Activated naive CD8-positive, alpha-beta T cell treated with anti-CD3 and anti-CD28 coated beads for 36 hours (primary cell): ENCODE data around the gene PLEKHO1. TPM values are rescaled to one million over a fixed set of nuclear protein-coding genes. Genes with fewer than 3 reads are reported as not detected.
"Not testable (repeated sequence)": the region's sequence is repeated elsewhere in the genome, so short reads cannot be mapped to it uniquely, and the experiment has no call there.

ENCODE experiments used
- DNase-seq: peaks from one replicate; pipeline ENCODE4 v3.0.0; 2021
- H3K27ac Mint-ChIP-seq: one replicate; pipeline ENCODE4 v1.8.0; 2022; ENCODE audit warnings: mild to moderate bottlenecking, moderate library complexity, mixed read lengths
- H3K27me3 Mint-ChIP-seq: one replicate; pipeline ENCODE4 v1.8.0; 2022; ENCODE audit warnings: mild to moderate bottlenecking, mixed read lengths
- H3K36me3 Mint-ChIP-seq: one replicate; pipeline ENCODE4 v1.8.0; 2021; ENCODE audit warnings: mild to moderate bottlenecking, mixed read lengths
- H3K4me1 Mint-ChIP-seq: one replicate; pipeline ENCODE4 v1.8.0; 2021; ENCODE audit warnings: mixed read lengths
- H3K4me3 Mint-ChIP-seq: one replicate; pipeline ENCODE4 v1.8.0; 2022; ENCODE audit warnings: mild to moderate bottlenecking, moderate library complexity, mixed read lengths
- H3K9me3 Mint-ChIP-seq: one replicate; pipeline ENCODE4 v1.8.0; 2022; ENCODE audit warnings: mixed read lengths
- total RNA-seq, 2 experiments: library from RNA; stranded (reverse); gene quantifications; one replicate each; pipeline ENCODE4 v1.2.3, GENCODE V29; 2021

Gene PLEKHO1
- total RNA-seq, 2 experiments from 2014 or later = 14.9 to 15.5 TPM

GRCh38 chr1:150141452-150141851, 8.3 kb upstream of the PLEKHO1 start:
- Mint-ChIP-seq H3K4me3 (no peak overlapping the region), H3K36me3 (no peaks in the 10 kb centered on the region), H3K4me1 (peaks cover 8% of the 10 kb centered on the region), H3K27me3 (peaks cover 2% of the 10 kb centered on the region), H3K9me3 (no peaks in the 10 kb centered on the region), H3K27ac (no peak overlapping the region)
- DNase-seq = no peak

GRCh38 chr1:150142083-150142482, 7.6 kb upstream of the PLEKHO1 start:
- peaks cover 3% of the 10 kb centered on the region for H3K27me3 Mint-ChIP-seq
- H3K36me3 Mint-ChIP-seq = no peaks in the 10 kb centered on the region
- no peak overlapping the region for H3K27ac Mint-ChIP-seq
- H3K9me3 Mint-ChIP-seq = no peaks in the 10 kb centered on the region
- H3K4me1 Mint-ChIP-seq = peaks cover 15% of the 10 kb centered on the region
- no peak for DNase-seq
- H3K4me3 Mint-ChIP-seq = no peak overlapping the region

GRCh38 chr1:150144606-150145005, 5.1 kb upstream of the PLEKHO1 start:
- Mint-ChIP-seq H3K9me3 (no peaks in the 10 kb centered on the region), H3K27ac (no peak overlapping the region), H3K36me3 (no peaks in the 10 kb centered on the region), H3K4me1 (peaks cover 29% of the 10 kb centered on the region), H3K4me3 (no peak overlapping the region), H3K27me3 (peaks cover 10% of the 10 kb centered on the region)
- no peak for DNase-seq

- not testable (repeated sequence) for H3K4me3 Mint-ChIP-seq, H3K27ac Mint-ChIP-seq, DNase-seq, H3K9me3 Mint-ChIP-seq, H3K36me3 Mint-ChIP-seq
- peaks cover 10% of the 10 kb centered on the region for H3K27me3 Mint-ChIP-seq
- H3K4me1 Mint-ChIP-seq = peaks cover 31% of the 10 kb centered on the region
These were observed 3.7 kb upstream of the PLEKHO1 start for GRCh38 chr1:150146016-150146415.

- peaks cover 10% of the 10 kb centered on the region for H3K27me3 Mint-ChIP-seq
- DNase-seq = no peak
- peaks cover 9% of the 10 kb centered on the region for H3K36me3 Mint-ChIP-seq
- no peak overlapping the region for H3K4me3 Mint-ChIP-seq
- H3K9me3 Mint-ChIP-seq = no peaks in the 10 kb centered on the region
- no peak overlapping the region for H3K27ac Mint-ChIP-seq
- peaks cover 39% of the 10 kb centered on the region for H3K4me1 Mint-ChIP-seq
These were observed 2.7 kb upstream of the PLEKHO1 start for GRCh38 chr1:150146849-150147542.

GRCh38 chr1:150148837-150149270, 862 bp upstream of the PLEKHO1 start:
- Mint-ChIP-seq H3K27ac (peak overlapping the region; percentile 55), H3K9me3 (no peaks in the 10 kb centered on the region), H3K4me1 (peaks cover 53% of the 10 kb centered on the region), H3K36me3 (peaks cover 16% of the 10 kb centered on the region), H3K4me3 (peak overlapping the region; percentile 73), H3K27me3 (peaks cover 10% of the 10 kb centered on the region)
- DNase-seq = no peak

GRCh38 chr1:150150133-150151021, 661 bp downstream of the PLEKHO1 start:
- Mint-ChIP-seq H3K4me1 (peaks cover 62% of the 10 kb centered on the region), H3K9me3 (no peaks in the 10 kb centered on the region), H3K4me3 (peak overlapping the region; percentile 88), H3K27me3 (peaks cover 10% of the 10 kb centered on the region), H3K27ac (peak overlapping the region; percentile 85), H3K36me3 (peaks cover 22% of the 10 kb centered on the region)
- peak; percentile 24 for DNase-seq

GRCh38 chr1:150151291-150152181, 1.8 kb downstream of the PLEKHO1 start:
- DNase-seq = peak; percentile 51
- H3K27me3 Mint-ChIP-seq = peaks cover 8% of the 10 kb centered on the region
- peak overlapping the region; percentile 85 for H3K27ac Mint-ChIP-seq
- peak overlapping the region; percentile 88 for H3K4me3 Mint-ChIP-seq
- H3K36me3 Mint-ChIP-seq = peaks cover 25% of the 10 kb centered on the region
- H3K4me1 Mint-ChIP-seq = peaks cover 63% of the 10 kb centered on the region
- no peaks in the 10 kb centered on the region for H3K9me3 Mint-ChIP-seq

GRCh38 chr1:150152182-150152536, 2.4 kb downstream of the PLEKHO1 start:
- Mint-ChIP-seq H3K4me3 (peak overlapping the region; percentile 88), H3K9me3 (no peaks in the 10 kb centered on the region), H3K36me3 (peaks cover 29% of the 10 kb centered on the region), H3K4me1 (peaks cover 58% of the 10 kb centered on the region), H3K27me3 (peaks cover 7% of the 10 kb centered on the region), H3K27ac (peak overlapping the region; percentile 85)
- DNase-seq = no peak

- Mint-ChIP-seq H3K9me3 (no peaks in the 10 kb centered on the region), H3K4me3 (no peak overlapping the region), H3K27me3 (peaks cover 3% of the 10 kb centered on the region), H3K27ac (peak overlapping the region; percentile 34), H3K4me1 (peaks cover 58% of the 10 kb centered on the region), H3K36me3 (peaks cover 36% of the 10 kb centered on the region)
- DNase-seq = no peak
These were observed 3.2 kb downstream of the PLEKHO1 start for GRCh38 chr1:150152772-150153456.

GRCh38 chr1:150154143-150154542, 4.4 kb downstream of the PLEKHO1 start:
- Mint-ChIP-seq H3K27ac (peak overlapping the region; percentile 67), H3K9me3 (no peaks in the 10 kb centered on the region), H3K4me1 (peaks cover 53% of the 10 kb centered on the region), H3K36me3 (peaks cover 40% of the 10 kb centered on the region), H3K4me3 (no peak overlapping the region), H3K27me3 (no peaks in the 10 kb centered on the region)
- DNase-seq = no peak

GRCh38 chr1:150155413-150156071, 5.8 kb downstream of the PLEKHO1 start:
- peaks cover 47% of the 10 kb centered on the region for H3K36me3 Mint-ChIP-seq

GRCh38 chr1:150156868-150157603, 7.3 kb downstream of the PLEKHO1 start:
- peaks cover 40% of the 10 kb centered on the region for H3K36me3 Mint-ChIP-seq
- H3K4me3 Mint-ChIP-seq = no peak overlapping the region
- H3K4me1 Mint-ChIP-seq = peaks cover 67% of the 10 kb centered on the region
- no peaks in the 10 kb centered on the region for H3K9me3 Mint-ChIP-seq
- H3K27me3 Mint-ChIP-seq = no peaks in the 10 kb centered on the region
- no peak for DNase-seq
- peak overlapping the region; percentile 31 for H3K27ac Mint-ChIP-seq

More at GRCh38 chr1:150155413-150156071, 5.8 kb downstream of the PLEKHO1 start:
- Mint-ChIP-seq H3K9me3 (no peaks in the 10 kb centered on the region), H3K27ac (no peak overlapping the region), H3K4me1 (peaks cover 63% of the 10 kb centered on the region), H3K27me3 (no peaks in the 10 kb centered on the region), H3K4me3 (no peak overlapping the region)
- no peak for DNase-seq
